HEK293 (cell line): ENCODE results near the gene NUP85.
"Not testable (repeated sequence)": the region's sequence is repeated elsewhere in the genome, so short reads cannot be mapped to it uniquely, and the experiment has no call there.

Experiments used
- CTCF ChIA-PET: fragments of 350-600 bp; formaldehyde crosslinking; extraction: SDS; loops from one replicate; lab custom pipeline; 2021; ENCODE audit warnings: antibody characterized with exemption; lab: Yijun Ruan, JAX
- POLR2A ChIA-PET: fragments of 300-600 bp; formaldehyde crosslinking; extraction: SDS; loops from one replicate; lab custom pipeline; 2020; ENCODE audit warnings: antibody characterized with exemption, inconsistent platforms; lab: Yijun Ruan, JAX
- H3K27ac ChIP-seq: fragments of 200-500 bp; sonication (Bioruptor generic); 2 replicates; pipeline ENCODE4 v1.5.1; 2014; ENCODE audit warnings: low read depth, low read length, control low read depth, inconsistent platforms; ENCODE audit errors: extremely low read depth
- H3K36me3 ChIP-seq, 2 experiments: fragments of 200-500 bp in 1 of 2; sonication (Bioruptor generic) in 1 of 2; 1 replicate in 1 of 2; 2 replicates in 1 of 2; pipeline ENCODE4 v1.5.1; 2014 to 2017; ENCODE audit warnings: inconsistent platforms in 2 of 2, low read length in 2 of 2; ENCODE audit not compliant: control insufficient read depth in 2 of 2, insufficient read depth in 1 of 2
- H3K4me1 ChIP-seq: fragments of 200-500 bp; sonication (Bioruptor generic); 2 replicates; pipeline ENCODE4 v1.5.1; 2014; ENCODE audit warnings: mild to moderate bottlenecking, low read length, inconsistent platforms; ENCODE audit not compliant: control insufficient read depth, insufficient read depth
- H3K4me3 ChIP-seq: 2 replicates; pipeline ENCODE4 v1.5.1; 2011; ENCODE audit warnings: low read depth, mild to moderate bottlenecking, control low read depth, low read length, moderate library complexity
- H3K9me3 ChIP-seq: fragments of 200-500 bp; sonication (Bioruptor generic); 2 replicates; pipeline ENCODE4 v1.5.1; 2014; ENCODE audit warnings: low read depth, low read length, inconsistent platforms; ENCODE audit not compliant: control insufficient read depth, insufficient read depth
- BCL11A ChIP-seq: fragments of 450-650 bp; formaldehyde crosslinking; IDR thresholded peaks from 2 replicates; pipeline ENCODE4 v1.5.1; 2016; ENCODE audit warnings: low read depth, missing biosample characterization, missing genetic modification characterization
- EGR2 ChIP-seq: fragments of 450-650 bp; formaldehyde crosslinking; IDR thresholded peaks from 2 replicates; pipeline ENCODE4 v1.5.1; 2016; ENCODE audit warnings: low read depth, missing biosample characterization, missing genetic modification characterization
- KLF8 ChIP-seq: fragments of 450-650 bp; formaldehyde crosslinking; IDR thresholded peaks from 2 replicates; pipeline ENCODE4 v1.5.1; 2016; ENCODE audit warnings: missing biosample characterization, missing genetic modification characterization
- PRDM2 ChIP-seq: fragments of 450-650 bp; formaldehyde crosslinking; IDR thresholded peaks from 2 replicates; pipeline ENCODE4 v1.5.1; 2016; ENCODE audit warnings: missing biosample characterization, missing genetic modification characterization, borderline replicate concordance
- ZBTB17 ChIP-seq: fragments of 450-650 bp; formaldehyde crosslinking; IDR thresholded peaks from 2 replicates; pipeline ENCODE4 v1.5.1; 2016; ENCODE audit warnings: missing biosample characterization, missing genetic modification characterization
- ZBTB8A ChIP-seq: fragments of 450-650 bp; formaldehyde crosslinking; IDR thresholded peaks from 2 replicates; pipeline ENCODE4 v1.5.1; 2016; ENCODE audit warnings: missing biosample characterization, missing genetic modification characterization
- ZFHX2 ChIP-seq: fragments of 450-650 bp; formaldehyde crosslinking; conservative IDR thresholded peaks from 2 replicates; pipeline ENCODE4 v1.5.1; 2016; ENCODE audit warnings: missing biosample characterization, missing genetic modification characterization
- ZFP41 ChIP-seq: fragments of 450-650 bp; formaldehyde crosslinking; IDR thresholded peaks from 2 replicates; pipeline ENCODE4 v1.5.1; 2016; ENCODE audit warnings: missing biosample characterization, missing genetic modification characterization, borderline replicate concordance
- ZNF121 ChIP-seq: fragments of 450-650 bp; formaldehyde crosslinking; IDR thresholded peaks from 2 replicates; pipeline ENCODE4 v1.5.1; 2016; ENCODE audit warnings: missing biosample characterization, missing genetic modification characterization
- ZNF423 ChIP-seq: fragments of 450-650 bp; formaldehyde crosslinking; IDR thresholded peaks from 2 replicates; pipeline ENCODE4 v1.5.1; 2016; ENCODE audit warnings: missing biosample characterization, missing genetic modification characterization
- ZNF48 ChIP-seq: fragments of 450-650 bp; formaldehyde crosslinking; IDR thresholded peaks from 2 replicates; pipeline ENCODE4 v1.5.1; 2016; ENCODE audit warnings: missing biosample characterization, missing genetic modification characterization
- ZSCAN16 ChIP-seq: fragments of 450-650 bp; formaldehyde crosslinking; IDR thresholded peaks from 2 replicates; pipeline ENCODE4 v1.5.1; 2016; ENCODE audit warnings: missing biosample characterization, missing genetic modification characterization
- TF ChIP-seq, protein P1 (sequence below): fragments of 450-650 bp; formaldehyde crosslinking; IDR thresholded peaks from 2 replicates; pipeline ENCODE4 v1.5.1; 2016; ENCODE audit warnings: missing biosample characterization, missing genetic modification characterization

The NUP85 gene

DNA sequence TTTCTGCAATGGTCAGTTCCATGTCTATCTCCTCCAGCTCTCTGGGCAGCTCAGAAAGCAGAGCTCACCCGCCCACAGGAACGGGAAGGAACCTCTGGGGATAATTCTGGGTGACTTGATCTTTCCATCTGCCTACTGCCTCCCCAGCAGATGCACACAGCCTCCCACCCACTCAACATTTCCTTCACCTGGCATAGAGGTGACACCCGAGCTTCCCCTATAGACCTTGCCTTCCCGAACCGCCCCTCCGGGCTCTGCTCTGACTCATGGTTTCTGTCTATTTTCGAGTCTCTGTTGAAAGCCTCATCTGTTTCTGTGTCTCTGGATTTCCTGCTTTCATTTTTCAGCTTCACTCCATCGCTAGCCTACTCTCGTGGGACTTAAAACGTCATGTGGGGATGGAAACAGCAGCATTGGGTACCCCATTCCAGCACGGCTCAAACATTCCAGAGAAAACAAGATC lies 44.6 kb downstream of the NUP85 start (continued):
- no peak for TF ChIP-seq ZSCAN16
- TF ChIP-seq BCL11A (tag by site-specific recombination): no peak
- TF ChIP-seq ZNF423 (tag by site-specific recombination): no peak
- peak; percentile 94 for TF ChIP-seq EGR2

DNA sequence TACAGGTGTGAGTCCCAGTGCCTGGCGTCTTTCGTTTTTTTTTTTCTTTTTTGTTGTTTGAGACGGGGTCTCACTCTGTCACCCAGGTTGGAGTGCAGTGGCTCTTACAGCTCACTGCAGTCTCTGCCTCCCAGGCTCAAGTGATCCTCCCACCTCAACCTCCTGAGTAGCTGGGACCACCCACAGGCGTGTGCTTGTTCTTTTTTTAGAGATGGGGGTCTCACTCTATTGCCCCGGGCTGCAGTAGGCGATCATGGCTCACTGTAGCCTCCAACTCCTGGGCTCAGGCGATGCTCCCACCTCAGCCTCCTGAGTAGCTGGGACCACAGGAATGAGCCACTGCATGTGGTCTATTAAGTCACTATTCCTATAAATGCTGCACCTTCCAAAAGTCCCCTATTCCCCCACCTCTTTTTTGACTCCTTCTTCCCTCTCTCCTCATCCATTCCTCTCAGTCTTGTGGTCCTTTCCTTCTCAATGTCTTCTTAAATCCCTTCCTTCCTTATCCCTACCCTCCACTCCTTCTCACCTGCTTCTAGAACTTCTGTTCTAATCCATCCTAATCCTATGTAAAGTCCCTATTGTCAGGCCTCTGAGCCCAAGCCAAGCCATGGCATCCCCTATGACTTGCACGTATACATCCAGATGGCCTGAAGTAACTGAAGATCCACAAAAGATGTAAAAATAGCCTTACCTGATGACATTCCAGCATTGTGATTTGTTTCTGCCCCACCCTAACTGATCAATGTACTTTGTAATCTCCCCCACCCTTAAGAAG lies 46.7 kb downstream of the NUP85 start:
- no peaks in the 10 kb centered on the region for H3K9me3 ChIP-seq
- ChIA-PET POLR2A (interaction anchor here (0.9 to 1.2 kb wide), 2 partner anchors 8 to 9 kb away, joined by 3 to 4 read pairs; partner anchors contain the start of genes GGA3 and MRPS7), CTCF (interaction anchor here (6.6 kb wide), 1 partner anchor 13 kb away, joined by 71 read pairs; no protein-coding TSS in a partner anchor)
- TF ChIP-seq ZFHX2 (tag by site-specific recombination) (0 out of 2 replicates have a peak, but pooled peaks have one; percentile 14), KLF8 (no peak), ZNF121 (tag by site-specific recombination) (0 out of 2 replicates have a peak, but pooled peaks have one; percentile 39)
- no peak overlapping the region for H3K4me3 ChIP-seq
- H3K36me3 ChIP-seq: peaks cover 0 to 6% of the 10 kb centered on the region in 2 experiments; a peak in 2 of 3 replicates
- no peak overlapping the region for H3K27ac ChIP-seq
- peaks cover 6% of the 10 kb centered on the region for H3K4me1 ChIP-seq

DNA sequence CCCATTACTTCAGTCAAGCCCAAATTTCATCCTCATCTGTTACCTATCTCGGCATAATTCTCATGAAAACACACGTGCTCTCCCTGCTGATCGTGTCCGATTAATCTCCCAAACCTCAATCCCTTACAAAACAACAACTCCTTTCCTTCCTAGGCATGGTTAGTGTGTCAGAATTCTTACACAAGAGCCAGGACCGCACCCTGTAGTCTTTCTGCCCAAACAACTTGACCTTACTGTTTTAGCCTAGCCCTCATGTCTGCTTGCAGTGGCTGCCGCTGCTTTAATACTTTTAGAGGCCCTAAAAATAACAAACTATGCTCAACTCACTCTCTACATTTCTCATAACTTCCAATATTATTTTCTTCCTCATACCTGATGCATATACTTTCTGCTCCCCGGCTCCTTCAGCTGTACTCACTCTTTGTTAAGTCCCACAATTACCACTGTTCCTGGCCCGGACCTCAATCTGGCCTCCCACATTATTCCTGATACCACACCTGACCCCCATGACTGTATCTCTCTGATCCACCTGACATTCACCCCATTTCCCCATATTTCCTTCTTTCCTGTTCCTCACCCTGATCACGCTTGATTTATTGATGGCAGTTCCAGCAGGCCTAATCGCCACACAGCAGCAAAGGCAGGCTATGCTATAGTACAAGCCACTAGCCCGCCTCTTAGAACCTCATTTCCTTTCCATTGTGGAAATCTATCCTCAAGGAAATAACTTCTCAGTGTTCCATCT lies 50.6 kb downstream of the NUP85 start:
- H3K9me3 ChIP-seq, H3K36me3 ChIP-seq, H3K4me1 ChIP-seq, H3K4me3 ChIP-seq, H3K27ac ChIP-seq, POLR2A ChIA-PET: not testable (repeated sequence)
- CTCF ChIA-PET: interaction anchor here (1.2 kb wide), 1 partner anchor 16 kb away, joined by 5 read pairs; no protein-coding TSS in a partner anchor

GRCh38 chr17:75257228-75257627 lies 51.7 kb downstream of the NUP85 start:
- H3K27ac ChIP-seq, H3K9me3 ChIP-seq, POLR2A ChIA-PET, H3K4me1 ChIP-seq, H3K4me3 ChIP-seq, H3K36me3 ChIP-seq: not testable (repeated sequence)
- CTCF ChIA-PET: interaction anchor here (1.2 kb wide), 1 partner anchor 17 kb away, joined by 5 read pairs; no protein-coding TSS in a partner anchor

- Histone ChIP-seq H3K36me3 (peaks cover 29 to 33% of the 10 kb centered on the region in 2 experiments), H3K4me3 (peak overlapping the region; percentile 99), H3K27ac (peak overlapping the region; percentile 99), H3K9me3 (no peaks in the 10 kb centered on the region), H3K4me1 (peaks cover 5% of the 10 kb centered on the region; the same call in 1 of the 2 replicates)
- ChIA-PET CTCF (interaction anchor here (0.6 to 6.3 kb wide), 14 partner anchors 10 to 489 kb away, joined by 3 to 74 read pairs (median 4); partner anchors contain the start of genes ARMC7 and MIF4GD), POLR2A (interaction anchor here (0.6 to 3.7 kb wide), 17 partner anchors 9 to 265 kb away, joined by 3 to 90 read pairs (median 4); partner anchors contain the start of genes GRB2, LLGL2, MIF4GD and NUP85)
- TF ChIP-seq ZBTB17 (tag by site-specific recombination) (peak; percentile 74), PRDM2 (no peak), ZFP41 (tag by site-specific recombination) (no peak), ZBTB8A (peak; percentile 53), ZNF48 (tag by site-specific recombination) (no peak)
- TF ChIP-seq, protein P1, sequence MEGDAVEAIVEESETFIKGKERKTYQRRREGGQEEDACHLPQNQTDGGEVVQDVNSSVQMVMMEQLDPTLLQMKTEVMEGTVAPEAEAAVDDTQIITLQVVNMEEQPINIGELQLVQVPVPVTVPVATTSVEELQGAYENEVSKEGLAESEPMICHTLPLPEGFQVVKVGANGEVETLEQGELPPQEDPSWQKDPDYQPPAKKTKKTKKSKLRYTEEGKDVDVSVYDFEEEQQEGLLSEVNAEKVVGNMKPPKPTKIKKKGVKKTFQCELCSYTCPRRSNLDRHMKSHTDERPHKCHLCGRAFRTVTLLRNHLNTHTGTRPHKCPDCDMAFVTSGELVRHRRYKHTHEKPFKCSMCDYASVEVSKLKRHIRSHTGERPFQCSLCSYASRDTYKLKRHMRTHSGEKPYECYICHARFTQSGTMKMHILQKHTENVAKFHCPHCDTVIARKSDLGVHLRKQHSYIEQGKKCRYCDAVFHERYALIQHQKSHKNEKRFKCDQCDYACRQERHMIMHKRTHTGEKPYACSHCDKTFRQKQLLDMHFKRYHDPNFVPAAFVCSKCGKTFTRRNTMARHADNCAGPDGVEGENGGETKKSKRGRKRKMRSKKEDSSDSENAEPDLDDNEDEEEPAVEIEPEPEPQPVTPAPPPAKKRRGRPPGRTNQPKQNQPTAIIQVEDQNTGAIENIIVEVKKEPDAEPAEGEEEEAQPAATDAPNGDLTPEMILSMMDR: 0 out of 2 replicates have a peak, but pooled peaks have one; percentile 50
These were observed 55.3 kb downstream of the NUP85 start for GRCh38 chr17:75260641-75261335.
